ENCODE results near the gene NES.

NES gene

DNA sequence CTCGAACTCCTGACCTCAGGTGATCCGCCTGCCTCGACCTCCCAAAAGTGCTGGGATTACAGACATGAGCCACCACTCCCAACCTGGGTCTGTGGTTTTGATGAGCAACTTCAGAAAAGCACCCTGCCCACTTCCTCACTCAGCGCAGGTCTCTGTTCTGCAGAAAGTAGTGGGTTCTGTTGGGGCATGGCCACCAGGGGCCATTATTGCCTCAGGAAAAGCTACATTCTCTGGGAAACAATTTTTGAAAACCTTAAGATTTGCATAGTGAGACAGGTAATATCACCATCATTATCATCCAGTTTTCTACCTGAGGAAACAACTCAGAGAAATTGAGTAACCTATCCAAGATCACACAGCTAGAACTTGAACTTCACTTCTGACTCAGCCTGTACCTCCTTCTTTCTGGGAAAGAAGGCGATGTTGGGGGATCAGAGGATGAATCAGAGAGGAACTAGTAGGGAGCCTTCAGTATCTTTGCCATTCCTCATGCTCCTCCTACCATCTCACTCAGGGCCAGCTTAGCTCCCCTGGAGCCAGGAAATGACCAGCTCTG, 7.1 kb upstream of the NES start:
- peak; percentile 67 for DNase-seq (ENCODE audit: low spot score)
- peak overlapping the region; percentile 72 for H3K27ac ChIP-seq
- CTCF ChIA-PET, result interaction anchor here (0.5 to 9.5 kb wide), 9 partner anchors 8 to 206 kb away, joined by 3 to 178 read pairs (median 3); partner anchors contain the start of genes CRABP2, ISG20L2 and METTL25B
- POLR2A ChIA-PET (ENCODE audit: low non-redundant PET), result interaction anchor here (0.6 kb wide), 1 partner anchor 51 kb away, joined by 8 read pairs; no protein-coding TSS in a partner anchor
- TF ChIP-seq, protein P1, sequence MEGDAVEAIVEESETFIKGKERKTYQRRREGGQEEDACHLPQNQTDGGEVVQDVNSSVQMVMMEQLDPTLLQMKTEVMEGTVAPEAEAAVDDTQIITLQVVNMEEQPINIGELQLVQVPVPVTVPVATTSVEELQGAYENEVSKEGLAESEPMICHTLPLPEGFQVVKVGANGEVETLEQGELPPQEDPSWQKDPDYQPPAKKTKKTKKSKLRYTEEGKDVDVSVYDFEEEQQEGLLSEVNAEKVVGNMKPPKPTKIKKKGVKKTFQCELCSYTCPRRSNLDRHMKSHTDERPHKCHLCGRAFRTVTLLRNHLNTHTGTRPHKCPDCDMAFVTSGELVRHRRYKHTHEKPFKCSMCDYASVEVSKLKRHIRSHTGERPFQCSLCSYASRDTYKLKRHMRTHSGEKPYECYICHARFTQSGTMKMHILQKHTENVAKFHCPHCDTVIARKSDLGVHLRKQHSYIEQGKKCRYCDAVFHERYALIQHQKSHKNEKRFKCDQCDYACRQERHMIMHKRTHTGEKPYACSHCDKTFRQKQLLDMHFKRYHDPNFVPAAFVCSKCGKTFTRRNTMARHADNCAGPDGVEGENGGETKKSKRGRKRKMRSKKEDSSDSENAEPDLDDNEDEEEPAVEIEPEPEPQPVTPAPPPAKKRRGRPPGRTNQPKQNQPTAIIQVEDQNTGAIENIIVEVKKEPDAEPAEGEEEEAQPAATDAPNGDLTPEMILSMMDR (conservative IDR thresholded peaks at IDR 0.05; ENCODE audit: low read depth), result no peak

GRCh38 chr1:156682166-156682890, 5.1 kb upstream of the NES start:
- POLR2A ChIA-PET (ENCODE audit: low non-redundant PET), result interaction anchor here (0.5 kb wide), 1 partner anchor 230 kb away, joined by 3 read pairs; no protein-coding TSS in a partner anchor
- TF ChIP-seq, protein P1 (conservative IDR thresholded peaks at IDR 0.05; ENCODE audit: low read depth), result no peak
- CTCF ChIA-PET, result interaction anchor here (0.6 to 1.6 kb wide), 3 partner anchors 14 to 44 kb away, joined by 3 to 6 read pairs (median 4); no protein-coding TSS in a partner anchor
- H3K27ac ChIP-seq, result no peak overlapping the region
- no peak for DNase-seq (ENCODE audit: low spot score)

- ChIA-PET CTCF (interaction anchor here (0.6 to 1.6 kb wide), 5 partner anchors 15 to 56 kb away, joined by 3 to 6 read pairs (median 3); no protein-coding TSS in a partner anchor), POLR2A (ENCODE audit: low non-redundant PET) (interaction anchor here (0.5 kb wide), 1 partner anchor 231 kb away, joined by 3 read pairs; no protein-coding TSS in a partner anchor)
- TF ChIP-seq, protein P1 (conservative IDR thresholded peaks at IDR 0.05; ENCODE audit: low read depth), result no peak
- no peak overlapping the region for H3K27ac ChIP-seq
- no peak for DNase-seq (ENCODE audit: low spot score)
These were observed 4.2 kb upstream of the NES start for GRCh38 chr1:156681196-156681960.

DNA sequence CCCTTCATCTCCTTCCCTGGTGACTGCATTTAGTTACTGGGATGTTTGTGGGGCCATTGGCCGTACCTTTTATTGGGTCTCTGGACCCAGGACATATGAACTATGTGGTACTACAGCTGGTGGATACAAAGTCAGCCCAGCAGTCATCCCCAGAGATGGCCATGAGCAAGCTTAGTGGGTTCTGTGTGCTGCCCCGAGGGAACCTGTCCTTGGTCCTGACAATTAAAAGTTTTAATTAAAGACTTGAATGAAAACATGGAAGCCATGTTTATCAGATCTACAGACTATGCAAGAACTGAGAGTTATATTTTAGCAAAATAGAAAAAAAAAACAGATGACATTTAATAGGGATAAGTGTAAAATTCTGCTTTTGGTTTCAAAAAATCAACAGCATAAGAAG, 2.8 kb upstream of the NES start:
- TF ChIP-seq, protein P1 (conservative IDR thresholded peaks at IDR 0.05; ENCODE audit: low read depth), result no peak
- no peak for DNase-seq (ENCODE audit: low spot score)
- H3K27ac ChIP-seq, result no peak overlapping the region
- CTCF ChIA-PET, result interaction anchor here (1.4 kb wide), 1 partner anchor 20 kb away, joined by 10 read pairs; no protein-coding TSS in a partner anchor
- POLR2A ChIA-PET (ENCODE audit: low non-redundant PET), result no interaction called here

DNA sequence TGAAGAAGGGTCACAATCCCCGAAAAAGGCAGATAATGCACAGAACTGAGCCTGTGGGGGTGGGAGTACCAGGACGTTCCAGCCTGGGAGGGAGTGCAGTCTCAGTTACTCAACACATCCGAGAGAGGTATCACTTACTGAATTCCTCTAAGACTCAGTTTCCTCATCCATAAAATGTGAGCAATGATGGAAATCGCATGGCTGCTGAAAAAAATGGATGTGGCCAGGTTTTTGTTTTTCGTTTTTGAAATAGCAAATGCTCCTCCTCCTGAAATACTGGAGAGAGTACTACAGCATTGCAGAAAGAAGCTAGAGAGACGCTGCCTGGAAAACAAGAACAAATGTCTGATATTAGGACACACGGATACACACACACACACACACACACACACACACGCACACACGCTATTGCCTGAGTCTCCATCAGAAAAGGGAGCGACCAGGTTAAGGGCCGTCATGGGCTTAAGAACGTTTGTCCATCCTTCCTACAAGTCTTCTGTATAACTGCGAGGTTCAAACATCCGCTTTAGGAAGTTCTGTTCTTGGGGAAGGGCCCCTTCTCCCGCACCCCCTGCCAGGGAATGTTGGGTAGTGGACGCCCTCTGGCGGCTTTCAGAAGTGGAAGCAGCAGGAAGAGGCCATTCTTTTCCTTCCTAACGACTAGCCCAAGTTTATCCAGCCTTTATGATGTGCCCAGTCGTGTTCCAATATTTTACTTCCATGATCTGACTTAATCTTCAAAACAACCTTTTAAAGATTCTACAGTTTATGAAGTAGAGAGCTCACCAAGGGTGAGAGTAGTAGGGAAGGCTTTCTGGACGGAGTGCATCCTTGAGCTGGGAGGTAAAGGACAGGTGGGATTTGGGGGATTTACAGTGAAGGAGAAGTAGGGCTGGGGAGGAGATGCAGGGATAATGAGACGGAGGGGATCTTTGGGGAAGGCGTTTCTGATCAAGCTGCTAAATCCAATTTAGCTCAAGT, 699 bp upstream of the NES start:
- no peak overlapping the region for H3K27ac ChIP-seq
- CTCF ChIA-PET, result interaction anchor here (0.5 to 3.9 kb wide), 13 partner anchors 10 to 213 kb away, joined by 3 to 19 read pairs (median 5); no protein-coding TSS in a partner anchor

More for the DNA sequence above, 699 bp upstream of the NES start:
- POLR2A ChIA-PET (ENCODE audit: low non-redundant PET), result no interaction called here
- DNase-seq (ENCODE audit: low spot score), result peak; percentile 69
- TF ChIP-seq, protein P1 (conservative IDR thresholded peaks at IDR 0.05; ENCODE audit: low read depth), result peak; percentile 88

All from RWPE1 (cell line).